Measurements from ENCODE around the gene PDSS1.

Gene PDSS1

DNA sequence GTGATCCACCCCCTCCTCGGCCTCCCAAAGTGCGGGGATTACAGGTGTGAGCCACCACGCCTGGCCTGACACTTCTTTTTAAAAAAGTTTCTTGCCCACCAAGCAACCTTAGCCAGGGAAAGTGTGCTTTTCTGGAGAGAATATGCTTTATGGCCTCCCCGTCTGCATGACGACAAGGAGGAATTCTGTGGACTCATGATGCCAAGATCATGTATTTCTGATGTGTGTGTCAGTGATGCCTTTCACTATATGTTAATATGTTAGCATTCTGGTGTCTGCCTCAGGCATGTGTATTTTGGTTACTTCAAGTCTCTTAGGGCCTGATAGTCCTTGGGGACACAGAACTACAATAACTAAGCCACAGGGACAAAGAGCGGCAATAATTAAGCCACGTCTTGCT lies 2.1 kb downstream of the PDSS1 start:
- FAIRE-seq (no peak), DNase-seq (ENCODE audit: insufficient read length, low spot score) (no peak)
- TF ChIP-seq, protein P1, sequence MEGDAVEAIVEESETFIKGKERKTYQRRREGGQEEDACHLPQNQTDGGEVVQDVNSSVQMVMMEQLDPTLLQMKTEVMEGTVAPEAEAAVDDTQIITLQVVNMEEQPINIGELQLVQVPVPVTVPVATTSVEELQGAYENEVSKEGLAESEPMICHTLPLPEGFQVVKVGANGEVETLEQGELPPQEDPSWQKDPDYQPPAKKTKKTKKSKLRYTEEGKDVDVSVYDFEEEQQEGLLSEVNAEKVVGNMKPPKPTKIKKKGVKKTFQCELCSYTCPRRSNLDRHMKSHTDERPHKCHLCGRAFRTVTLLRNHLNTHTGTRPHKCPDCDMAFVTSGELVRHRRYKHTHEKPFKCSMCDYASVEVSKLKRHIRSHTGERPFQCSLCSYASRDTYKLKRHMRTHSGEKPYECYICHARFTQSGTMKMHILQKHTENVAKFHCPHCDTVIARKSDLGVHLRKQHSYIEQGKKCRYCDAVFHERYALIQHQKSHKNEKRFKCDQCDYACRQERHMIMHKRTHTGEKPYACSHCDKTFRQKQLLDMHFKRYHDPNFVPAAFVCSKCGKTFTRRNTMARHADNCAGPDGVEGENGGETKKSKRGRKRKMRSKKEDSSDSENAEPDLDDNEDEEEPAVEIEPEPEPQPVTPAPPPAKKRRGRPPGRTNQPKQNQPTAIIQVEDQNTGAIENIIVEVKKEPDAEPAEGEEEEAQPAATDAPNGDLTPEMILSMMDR (IDR thresholded peaks at IDR 0.05; ENCODE audit: insufficient read depth, missing control alignments), result no peak

DNA sequence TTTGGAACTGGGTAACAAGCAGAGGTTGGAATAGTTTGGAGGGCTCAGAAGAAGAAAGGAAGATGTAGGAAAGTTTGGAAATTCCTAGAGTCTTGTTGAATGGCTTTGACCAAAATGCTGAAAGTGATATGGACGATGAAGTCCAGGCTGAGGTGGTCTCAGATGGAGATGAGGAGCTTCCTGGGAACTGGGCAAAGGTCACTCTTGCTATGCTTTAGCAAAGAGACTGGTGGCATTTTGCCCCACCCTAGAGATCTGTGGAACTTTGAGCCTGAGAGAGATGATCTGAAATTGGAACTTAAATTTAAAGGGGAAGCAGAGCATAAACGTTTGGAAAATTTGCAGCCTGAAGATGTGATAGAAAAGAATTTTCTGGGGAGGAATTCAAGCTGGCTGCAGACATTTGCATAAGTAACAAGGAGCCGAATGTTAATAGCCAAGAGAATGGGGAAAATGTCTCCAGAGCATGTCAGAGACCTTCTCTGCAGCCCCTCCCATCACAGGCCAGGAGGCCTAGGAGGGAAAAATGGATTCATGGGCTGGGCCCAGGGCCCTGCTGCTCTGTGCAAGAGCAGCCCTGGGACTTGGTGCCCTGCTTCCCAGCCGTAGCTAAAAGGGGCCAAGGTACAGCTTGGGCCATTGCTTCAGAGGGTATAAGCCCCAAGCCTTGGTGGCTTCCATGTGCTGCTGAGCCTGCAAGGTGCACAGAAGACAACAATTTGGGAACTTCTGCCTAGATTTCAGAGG lies 3.6 kb downstream of the PDSS1 start:
- no peak for FAIRE-seq
- TF ChIP-seq, protein P1 (IDR thresholded peaks at IDR 0.05; ENCODE audit: insufficient read depth, missing control alignments), result no peak
- no peak for DNase-seq (ENCODE audit: insufficient read length, low spot score)

DNA sequence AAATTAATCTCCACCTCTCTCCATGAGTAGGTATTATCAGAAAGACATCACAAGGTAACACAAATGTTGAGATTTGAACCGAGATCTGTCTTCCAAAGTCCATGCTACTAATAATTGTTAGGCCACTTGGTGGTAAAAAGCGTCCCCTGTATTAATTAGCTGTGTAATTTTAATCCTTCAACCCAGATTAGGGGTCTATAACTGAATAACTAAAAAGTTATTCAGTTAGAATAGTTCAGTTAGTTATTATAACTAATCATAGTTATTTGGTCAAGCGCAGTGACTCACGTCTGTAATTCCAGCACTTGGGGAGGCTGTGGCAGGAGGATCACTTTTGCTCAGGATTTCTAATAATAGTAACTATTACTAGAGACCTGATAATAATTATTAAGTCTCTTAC lies 5.6 kb downstream of the PDSS1 start:
- TF ChIP-seq, protein P1 (IDR thresholded peaks at IDR 0.05; ENCODE audit: insufficient read depth, missing control alignments), result no peak
- FAIRE-seq (no peak), DNase-seq (ENCODE audit: insufficient read length, low spot score) (no peak)

DNA sequence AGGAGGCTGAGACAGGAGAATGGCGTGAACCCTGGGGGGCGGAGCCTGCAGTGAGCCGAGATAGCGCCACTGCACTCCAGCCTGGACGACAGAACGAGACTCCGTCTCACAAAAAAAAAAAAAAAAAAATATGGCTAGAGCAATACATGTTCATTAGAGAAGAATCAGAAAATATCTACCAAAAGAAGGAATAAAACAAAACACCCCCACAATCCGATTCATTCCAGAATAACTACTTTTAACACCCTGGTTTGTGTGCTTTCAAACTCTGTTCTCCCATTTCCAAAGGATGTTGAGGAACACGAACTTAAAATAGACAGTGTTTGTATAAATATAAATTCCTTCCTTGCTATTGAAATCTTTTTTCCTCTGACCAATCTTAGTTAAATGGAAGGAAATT lies 6.5 kb downstream of the PDSS1 start:
- TF ChIP-seq, protein P1 (IDR thresholded peaks at IDR 0.05; ENCODE audit: insufficient read depth, missing control alignments), result no peak
- no peak for FAIRE-seq

DNA sequence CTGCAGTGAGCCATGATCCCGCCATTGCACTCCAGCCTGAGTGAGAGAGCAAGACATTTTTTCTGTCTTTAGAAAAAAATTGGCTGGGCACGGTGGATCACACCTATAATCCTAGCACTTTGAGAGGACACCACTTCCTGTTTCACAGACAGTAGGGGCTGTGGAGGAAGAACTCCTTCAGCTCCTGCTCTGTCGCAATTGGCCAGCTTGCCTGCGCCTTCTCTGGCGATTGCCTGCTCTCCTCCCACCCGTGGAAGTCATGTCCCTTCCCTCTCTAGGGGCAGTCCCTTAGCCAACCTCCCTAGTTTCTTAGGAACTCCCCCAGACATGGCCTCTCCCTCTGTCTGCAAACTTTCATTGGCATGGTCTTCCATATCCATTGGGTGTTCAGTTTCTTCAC lies 8.7 kb downstream of the PDSS1 start:
- no peak for FAIRE-seq
- DNase-seq (ENCODE audit: insufficient read length, low spot score), result no peak
- TF ChIP-seq, protein P1 (IDR thresholded peaks at IDR 0.05; ENCODE audit: insufficient read depth, missing control alignments), result no peak

More for the DNA sequence above, 6.5 kb downstream of the PDSS1 start:
- no peak for DNase-seq (ENCODE audit: insufficient read length, low spot score)

DNA sequence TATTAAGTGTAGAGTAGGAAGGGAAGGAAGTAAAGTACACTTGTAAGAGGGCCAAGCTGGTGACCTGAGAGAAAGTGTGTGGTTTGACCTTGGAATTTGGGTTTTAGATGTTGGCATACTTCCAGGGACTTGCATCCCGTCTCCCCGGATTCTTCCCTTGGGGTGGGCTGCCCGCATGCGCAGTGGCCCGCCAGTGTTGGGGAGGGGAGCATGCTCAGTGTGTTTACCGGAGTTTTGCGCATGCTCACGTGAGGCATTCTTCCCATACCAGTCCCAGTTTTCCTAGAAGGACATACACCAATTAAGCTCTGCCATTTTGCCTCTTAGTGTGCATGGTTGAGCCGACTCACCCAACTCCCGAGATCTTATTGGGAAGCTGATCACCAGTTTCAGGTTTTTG lies 9.4 kb downstream of the PDSS1 start:
- FAIRE-seq, result no peak
- TF ChIP-seq, protein P1 (IDR thresholded peaks at IDR 0.05; ENCODE audit: insufficient read depth, missing control alignments), result no peak
- no peak for DNase-seq (ENCODE audit: insufficient read length, low spot score)

DNA sequence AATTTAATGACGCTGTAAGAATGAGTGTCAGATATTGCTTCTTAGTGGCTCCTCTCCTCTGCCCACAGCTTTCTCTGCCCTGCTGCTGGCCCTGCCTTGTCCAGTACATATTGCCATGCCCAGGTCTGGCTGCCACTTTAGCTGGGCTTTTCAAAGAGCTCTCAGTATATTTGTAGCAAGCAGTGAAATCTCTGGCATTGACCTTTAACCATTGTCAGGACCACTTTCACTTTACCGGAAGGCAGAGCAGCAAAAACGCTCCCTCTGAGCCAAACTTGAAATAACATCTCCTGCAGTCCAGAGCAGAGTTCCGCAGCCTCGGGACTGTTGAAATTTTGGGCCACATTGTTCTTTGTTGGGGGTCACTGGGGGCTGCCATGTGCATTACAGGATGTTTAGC lies 13.8 kb downstream of the PDSS1 start:
- FAIRE-seq (no peak), DNase-seq (ENCODE audit: insufficient read length, low spot score) (no peak)
- TF ChIP-seq, protein P1 (IDR thresholded peaks at IDR 0.05; ENCODE audit: insufficient read depth, missing control alignments), result no peak
